ENCODE results near the gene TACR3.
"Not testable (repeated sequence)": the region's sequence is repeated elsewhere in the genome, so short reads cannot be mapped to it uniquely, and the experiment has no call there.

TACR3 gene

GRCh38 chr4:103645991-103646390 lies 73.8 kb downstream of the TACR3 start:
- DNase-seq (ENCODE audit: low read depth), result peak; percentile 1
- no peak for TF ChIP-seq CTCF (conservative IDR thresholded peaks at IDR 0.05; ENCODE audit: control insufficient read depth, insufficient read depth, low read depth, low read length)
- H3K4me3 ChIP-seq (ENCODE audit: control insufficient read depth, low read depth, low read length), result no peak overlapping the region

DNA sequence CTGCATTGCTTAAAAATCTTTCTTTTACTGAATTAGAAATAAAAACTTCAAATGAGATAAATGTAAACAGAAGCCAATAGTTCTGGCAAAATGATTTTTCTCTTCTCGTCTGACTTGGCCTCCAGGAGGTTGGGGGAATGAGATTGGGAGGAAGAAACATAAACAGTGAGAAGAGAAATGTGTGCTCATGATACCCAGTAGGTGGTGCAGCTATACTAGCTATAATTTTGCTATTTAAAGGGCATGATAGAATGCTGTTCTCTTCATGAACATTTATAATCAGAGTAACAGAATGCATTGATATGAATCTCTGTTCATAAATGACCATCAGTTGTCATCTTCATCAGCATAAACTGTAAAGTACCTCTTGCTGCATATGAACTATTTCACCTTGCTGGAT lies 85.5 kb downstream of the TACR3 start:
- TF ChIP-seq CTCF (conservative IDR thresholded peaks at IDR 0.05; ENCODE audit: control insufficient read depth, insufficient read depth, low read depth, low read length), result no peak
- no peak overlapping the region for H3K4me3 ChIP-seq (ENCODE audit: control insufficient read depth, low read depth, low read length)
- DNase-seq (ENCODE audit: low read depth), result peak; percentile 2

- no peak overlapping the region for H3K4me3 ChIP-seq (ENCODE audit: control insufficient read depth, low read depth, low read length)
- no peak for TF ChIP-seq CTCF (conservative IDR thresholded peaks at IDR 0.05; ENCODE audit: control insufficient read depth, insufficient read depth, low read depth, low read length)
- DNase-seq (ENCODE audit: low read depth), result no peak
These were observed 93.5 kb downstream of the TACR3 start for GRCh38 chr4:103626296-103626695.

GRCh38 chr4:103591841-103592240 lies 127.9 kb downstream of the TACR3 start:
- no peak for TF ChIP-seq CTCF (conservative IDR thresholded peaks at IDR 0.05; ENCODE audit: control insufficient read depth, insufficient read depth, low read depth, low read length)
- DNase-seq (ENCODE audit: low read depth), result no peak
- H3K4me3 ChIP-seq (ENCODE audit: control insufficient read depth, low read depth, low read length), result no peak overlapping the region

- no peak for TF ChIP-seq CTCF (conservative IDR thresholded peaks at IDR 0.05; ENCODE audit: control insufficient read depth, insufficient read depth, low read depth, low read length)
- no peak for DNase-seq (ENCODE audit: low read depth)
- H3K4me3 ChIP-seq (ENCODE audit: control insufficient read depth, low read depth, low read length), result no peak overlapping the region
These were observed 152.2 kb downstream of the TACR3 start for GRCh38 chr4:103567591-103567990.

DNA sequence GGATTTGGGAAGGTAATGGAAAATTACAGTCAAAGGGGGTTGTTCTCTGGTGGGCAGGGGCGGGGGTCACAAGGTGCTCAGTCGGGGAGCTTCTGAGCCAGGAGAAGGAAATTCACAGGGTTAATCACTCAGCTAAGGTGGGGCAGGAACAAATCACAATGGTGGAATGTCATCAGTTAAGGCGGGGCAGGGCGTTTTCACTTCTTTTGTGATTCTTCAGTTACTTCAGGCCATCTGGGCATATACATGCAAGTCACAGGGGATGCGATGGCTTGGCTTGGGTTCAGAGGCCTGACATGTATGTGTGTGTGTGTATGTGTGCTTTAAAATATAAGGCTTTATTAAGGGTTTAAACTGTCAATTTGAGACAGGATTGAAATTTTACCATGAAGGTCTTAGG lies 160.6 kb downstream of the TACR3 start:
- not testable (repeated sequence) for H3K4me3 ChIP-seq (ENCODE audit: control insufficient read depth, low read depth, low read length); DNase-seq (ENCODE audit: low read depth)

Data from fibroblast of mammary gland (primary cell).